ENCODE measurements around the gene ABCB6.

ABCB6 gene

DNA sequence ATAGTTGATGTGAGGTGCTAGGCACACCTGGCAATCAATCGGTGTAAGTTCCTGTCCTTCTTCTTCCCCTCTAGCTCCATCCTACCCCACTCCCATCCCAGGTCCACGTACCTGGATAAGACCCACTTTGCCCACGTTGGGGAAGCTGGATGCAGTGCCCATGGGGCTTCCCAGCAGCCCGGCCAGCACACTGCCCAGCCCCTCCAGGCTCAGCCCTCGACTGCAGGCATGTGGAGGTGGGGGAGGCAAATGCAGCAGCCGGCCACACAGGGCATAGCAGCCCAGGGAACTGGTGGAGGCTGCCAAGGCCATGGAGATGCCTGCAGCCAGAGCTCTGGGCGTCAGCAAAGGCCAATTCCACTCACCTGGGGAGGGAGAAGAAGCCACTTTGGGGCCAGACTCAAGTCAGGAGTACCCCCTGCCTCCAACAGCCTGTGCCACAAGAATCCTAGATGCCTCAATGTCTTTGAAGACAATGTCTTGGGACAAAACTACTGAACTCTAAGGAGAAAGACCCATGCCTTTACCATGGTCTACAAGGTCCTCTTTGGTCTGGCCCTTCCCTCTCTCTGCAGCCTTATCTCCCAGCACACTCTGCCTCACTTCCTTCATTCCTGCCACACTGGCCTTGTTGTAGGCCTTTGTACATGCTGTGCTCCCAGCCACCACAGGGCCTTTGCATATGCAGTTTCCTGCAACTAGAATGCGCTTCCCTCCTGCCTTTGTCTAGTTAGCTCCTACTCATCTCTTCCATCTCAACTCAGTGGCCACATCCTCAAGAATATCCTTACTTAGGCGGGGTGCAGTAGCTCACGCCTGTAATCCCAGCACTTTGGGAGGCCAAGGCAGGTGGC lies 53.5 kb downstream of the ABCB6 start:
- DNase-seq: no peak

- DNase-seq: no peak
These were observed 55.6 kb downstream of the ABCB6 start for GRCh38 chr2:219163156-219163555.

GRCh38 chr2:219161097-219161496 lies 57.7 kb downstream of the ABCB6 start:
- DNase-seq: no peak

- DNase-seq: peak; percentile 55 to 62
These were observed 58.4 kb downstream of the ABCB6 start, which contains the start of gene NHEJ1 for GRCh38 chr2:219160186-219161017. Gene NHEJ1, minus strand, starts transcription at chr2:219160815. Its CDS starts 2,453 bp downstream, at chr2:219158362.

Data from Kasumi-1 (cell line).